Calu3 (cell line): ENCODE data around the gene C3AR1. TPM values are rescaled to one million over a fixed set of nuclear protein-coding genes. Genes with fewer than 3 reads are reported as not detected.

Experiments used
- BruUV-seq: library from RNA; stranded (reverse); fragments of 400-500 nt; replicated peaks from 2 replicates; lab custom pipeline; 2021; lab: Mats Ljungman, UMichigan
- CTCF ChIA-PET: fragments of 300-600 bp; sonication (Branson Sonifier 250); formaldehyde crosslinking; loops from one replicate; lab custom pipeline; 2022; ENCODE audit warnings: antibody characterized with exemption; lab: Charles Lee
- DNase-seq: peaks from one replicate; pipeline ENCODE4 v3.0.0; 2022
- H3K27ac Mint-ChIP-seq: one replicate; pipeline ENCODE4 v1.8.0; 2022; ENCODE audit warnings: mixed read lengths; ENCODE audit not compliant: unreplicated experiment
- H3K27me3 Mint-ChIP-seq: one replicate; pipeline ENCODE4 v1.8.0; 2022; ENCODE audit warnings: mixed read lengths; ENCODE audit not compliant: unreplicated experiment
- H3K36me3 Mint-ChIP-seq: one replicate; pipeline ENCODE4 v1.8.0; 2022; ENCODE audit warnings: mild to moderate bottlenecking, moderate library complexity, mixed read lengths; ENCODE audit not compliant: insufficient read depth, unreplicated experiment
- H3K4me1 Mint-ChIP-seq: one replicate; pipeline ENCODE4 v1.8.0; 2022; ENCODE audit warnings: mild to moderate bottlenecking, low read depth, mixed read lengths; ENCODE audit not compliant: unreplicated experiment
- H3K4me3 Mint-ChIP-seq: one replicate; pipeline ENCODE4 v1.8.0; 2022; ENCODE audit warnings: mild to moderate bottlenecking, low read depth, moderate library complexity, mixed read lengths; ENCODE audit not compliant: unreplicated experiment
- H3K9me3 Mint-ChIP-seq: one replicate; pipeline ENCODE4 v1.8.0; 2022; ENCODE audit warnings: low read depth, mixed read lengths; ENCODE audit not compliant: unreplicated experiment
- CTCF ChIP-seq: fragments of 200-600 bp; IDR thresholded peaks from one replicate; pipeline ENCODE4 v1.8.0; 2022; ENCODE audit warnings: antibody characterized with exemption; ENCODE audit not compliant: unreplicated experiment
- intact Hi-C: fragments of 100-400 bp; cut with micrococcal nuclease; formaldehyde crosslinking; loops from one replicate; pipeline ENCODE4 v1.10.0; 2022; ENCODE audit not compliant: unreplicated experiment
- total RNA-seq: library from RNA; stranded (reverse); gene quantifications from 2 replicates; pipeline ENCODE4 v1.2.3, GENCODE V29; 2022

The C3AR1 gene
- total RNA-seq, 1 experiment from 2014 or later = not detected

GRCh38 chr12:8014836-8015235 lies 51.3 kb downstream of the C3AR1 start:
- Mint-ChIP-seq H3K4me3 (no peak overlapping the region), H3K27me3 (peaks cover 38% of the 10 kb centered on the region), H3K9me3 (no peaks in the 10 kb centered on the region), H3K4me1 (no peaks in the 10 kb centered on the region), H3K36me3 (no peaks in the 10 kb centered on the region), H3K27ac (no peak overlapping the region)
- DNase-seq = no peak
- intact Hi-C loops = no loop called here
- CTCF ChIA-PET = no interaction called here
- BruUV-seq = no TSS peak
- TF ChIP-seq CTCF = no peak

- intact Hi-C loops = no loop called here
- no peak overlapping the region for H3K4me3 Mint-ChIP-seq
- H3K9me3 Mint-ChIP-seq = no peaks in the 10 kb centered on the region
- no peak overlapping the region for H3K27ac Mint-ChIP-seq
- no peaks in the 10 kb centered on the region for H3K4me1 Mint-ChIP-seq
- no TSS peak for BruUV-seq
- no peaks in the 10 kb centered on the region for H3K36me3 Mint-ChIP-seq
- no peak for DNase-seq
- H3K27me3 Mint-ChIP-seq = peaks cover 34% of the 10 kb centered on the region
- TF ChIP-seq CTCF = no peak
- CTCF ChIA-PET = no interaction called here
Observed at GRCh38 chr12:8012651-8013309, 53.4 kb downstream of the C3AR1 start.

DNA sequence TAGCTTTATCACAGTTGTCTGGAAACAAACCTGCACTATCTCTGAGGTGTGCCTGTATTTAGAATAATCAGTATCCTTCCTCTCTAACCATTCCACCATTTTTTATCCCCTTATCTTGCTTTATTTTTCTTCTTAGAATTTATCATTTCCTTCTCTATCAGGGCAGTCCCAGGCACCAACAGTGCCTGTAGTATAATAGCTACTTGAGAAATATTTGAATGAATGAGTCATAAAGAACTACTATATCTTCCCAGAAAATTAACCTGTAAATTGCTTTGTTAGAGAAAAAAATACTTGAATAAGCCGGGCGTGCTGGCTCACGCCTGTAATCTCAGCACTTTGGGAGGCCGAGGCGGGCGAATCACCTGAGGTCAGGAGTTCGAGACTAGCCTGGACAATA lies 54.8 kb downstream of the C3AR1 start:
- Mint-ChIP-seq H3K27me3 (peaks cover 20% of the 10 kb centered on the region), H3K4me3 (no peak overlapping the region), H3K4me1 (no peaks in the 10 kb centered on the region), H3K36me3 (no peaks in the 10 kb centered on the region), H3K27ac (peak overlapping the region; percentile 5), H3K9me3 (no peaks in the 10 kb centered on the region)
- intact Hi-C loops = no loop called here
- CTCF ChIA-PET = interaction anchor here (1.0 kb wide), 1 partner anchor 78 kb away, joined by 3 read pairs; no protein-coding TSS in a partner anchor
- DNase-seq = peak; percentile 19
- no peak for TF ChIP-seq CTCF
- BruUV-seq = no TSS peak

Other genes starting within 250 kb of the C3AR1 start
- gene SLC2A14, start 193.4 kb downstream of the C3AR1 start, total RNA-seq = not detected in 2 replicates
- gene SLC2A3, start 130.2 kb downstream of the C3AR1 start, total RNA-seq = 0.37 TPM in 1 of 2 replicates, not detected in the other
- gene FOXJ2, start 33.6 kb downstream of the C3AR1 start, total RNA-seq = 12.6 and 13.4 TPM in 2 replicates
- gene NECAP1, start 15.9 kb upstream of the C3AR1 start, total RNA-seq = 25.1 and 28.4 TPM in 2 replicates
- gene CLEC4A, start 57.3 kb upstream of the C3AR1 start, total RNA-seq = 0.47 TPM in 1 of 2 replicates, not detected in the other
- gene ZNF705A, start 90.7 kb upstream of the C3AR1 start, total RNA-seq = not detected in 2 replicates
- gene FAM90A1, start 161.3 kb upstream of the C3AR1 start, total RNA-seq = 0.50 and 0.61 TPM in 2 replicates